ENCODE results near the gene GLUD1.
"Not testable (repeated sequence)": the region's sequence is repeated elsewhere in the genome, so short reads cannot be mapped to it uniquely, and the experiment has no call there.

The GLUD1 gene

DNA sequence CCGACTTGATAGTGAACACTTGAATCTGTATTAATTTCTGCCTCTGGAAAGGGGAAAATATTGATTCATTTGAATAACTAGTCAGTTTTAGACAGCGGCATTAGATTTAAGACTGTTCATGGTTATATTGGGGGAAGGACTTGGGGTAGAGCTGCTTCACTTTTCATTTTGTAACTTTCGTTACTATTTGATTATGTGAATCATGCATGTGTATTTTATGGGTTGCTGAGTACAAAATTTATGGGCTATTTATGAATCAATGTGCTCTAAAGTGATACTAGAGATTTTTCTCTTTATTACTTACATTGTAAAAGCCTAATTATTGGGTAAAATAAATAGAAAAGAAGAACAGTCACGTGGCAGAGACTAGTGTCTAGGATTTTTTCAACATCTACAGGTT lies 4.9 kb downstream of the GLUD1 start:
- DNase-seq: no peak

DNA sequence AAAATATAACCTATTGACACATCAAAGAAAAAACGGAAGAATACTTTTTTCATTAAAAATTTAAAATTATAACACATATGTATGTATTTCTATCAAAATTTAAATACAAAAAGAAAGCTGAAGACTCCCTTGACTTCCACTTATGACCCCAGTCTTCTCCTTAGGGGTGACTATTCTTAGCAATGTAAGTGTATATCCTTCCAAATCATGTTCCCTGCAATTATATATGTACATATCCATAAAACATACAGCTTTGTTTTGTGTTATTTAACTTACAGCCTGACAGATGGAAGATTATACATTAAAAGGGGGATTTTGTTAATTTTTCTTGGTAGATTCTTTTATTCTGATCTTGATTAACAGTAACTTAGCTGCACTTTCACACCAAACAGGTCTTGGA lies 9.1 kb downstream of the GLUD1 start:
- DNase-seq: no peak

DNA sequence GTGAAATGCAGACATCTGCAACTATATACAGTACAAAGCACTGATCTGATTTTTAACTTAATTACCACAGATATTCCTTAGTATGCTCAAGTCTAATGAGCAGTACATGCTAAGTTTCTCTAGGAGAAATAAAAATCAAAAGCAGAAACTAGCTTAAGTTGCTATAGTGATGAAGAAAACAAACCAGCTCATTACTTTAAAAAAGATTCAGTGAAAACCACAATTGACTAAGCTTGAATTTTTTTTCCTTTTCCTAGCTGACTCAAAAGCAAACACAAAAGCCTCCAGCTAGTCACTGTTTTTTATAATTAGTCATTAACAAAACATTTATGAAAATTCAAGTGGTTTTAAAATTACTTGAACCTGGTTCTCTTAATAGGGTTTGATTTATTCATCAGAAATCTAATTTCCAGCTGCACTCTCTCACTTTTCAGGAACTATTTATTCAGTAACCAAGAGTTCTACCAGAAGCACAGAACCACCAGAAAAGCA lies 10.3 kb downstream of the GLUD1 start:
- peak in 1 of 2 experiments; percentile 19 for DNase-seq

DNA sequence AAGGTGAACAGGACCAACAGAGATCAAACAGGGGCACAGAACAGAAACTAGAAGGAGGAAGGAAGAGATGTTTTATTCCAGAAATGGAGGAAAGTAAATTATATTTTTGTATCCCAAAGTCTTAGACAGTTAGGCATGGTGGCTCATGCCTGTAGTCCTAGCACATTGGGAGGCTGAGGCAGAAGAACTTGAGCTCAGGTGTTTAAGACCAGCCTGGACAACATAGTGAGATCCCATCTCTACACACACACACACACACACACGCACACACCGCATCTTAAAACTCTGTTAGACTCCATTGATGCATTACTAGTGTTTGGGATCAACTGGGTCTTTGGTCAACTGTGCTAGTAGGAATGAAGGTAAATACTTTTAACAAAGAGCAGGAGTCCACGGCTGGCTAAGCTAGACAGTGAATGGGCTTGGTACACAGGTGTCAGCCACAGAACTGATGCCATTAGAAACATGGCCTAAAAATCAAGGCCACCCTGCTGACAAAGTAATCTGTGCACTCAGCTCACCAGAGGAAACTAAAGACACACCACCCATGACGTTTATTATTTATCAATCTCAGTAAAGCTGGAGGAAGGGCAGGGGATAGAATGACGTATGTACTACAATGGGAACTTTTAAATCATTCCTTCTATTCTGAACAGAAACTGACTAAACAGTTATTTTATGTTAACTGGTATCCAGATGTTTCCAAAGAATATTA lies 10.9 kb downstream of the GLUD1 start:
- not testable (repeated sequence) for DNase-seq

DNA sequence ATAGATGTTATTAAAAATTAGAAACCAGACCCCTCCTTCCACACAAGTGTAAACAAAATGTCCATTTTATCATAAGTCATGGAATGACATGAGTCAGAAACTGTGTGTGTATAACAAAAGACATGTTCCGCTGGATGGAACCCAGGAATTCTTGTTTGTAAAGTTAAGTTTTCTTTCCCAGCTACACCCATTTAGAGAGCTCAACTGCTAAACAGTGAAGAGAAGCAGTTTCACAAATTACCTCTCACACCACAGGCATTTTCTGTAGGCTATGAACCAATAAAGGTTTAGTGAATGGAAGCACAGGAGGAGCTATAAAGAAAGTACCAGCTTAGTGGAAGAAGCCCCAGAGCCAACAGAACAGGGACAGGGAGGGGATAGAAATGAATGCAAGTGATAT lies 12.4 kb downstream of the GLUD1 start:
- not testable (repeated sequence) for DNase-seq

DNA sequence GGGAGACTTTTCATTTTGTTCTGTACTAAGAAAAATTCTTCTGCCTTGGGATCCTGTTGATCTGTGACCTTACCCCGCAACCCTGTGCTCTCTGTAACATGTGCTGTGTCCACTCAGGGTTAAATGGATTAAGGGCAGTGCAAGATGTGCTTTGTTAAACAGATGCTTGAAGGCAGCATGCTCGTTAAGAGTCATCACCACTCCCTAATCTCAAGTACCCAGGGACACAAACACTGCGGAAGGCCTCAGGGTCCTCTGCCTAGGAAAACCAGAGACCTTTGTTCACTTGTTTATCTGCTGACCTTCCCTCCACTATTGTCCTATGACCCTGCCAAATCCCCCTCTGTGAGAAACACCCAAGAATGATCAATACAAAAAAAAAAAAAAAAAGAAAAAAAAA lies 13.1 kb downstream of the GLUD1 start:
- DNase-seq: not testable (repeated sequence)

DNA sequence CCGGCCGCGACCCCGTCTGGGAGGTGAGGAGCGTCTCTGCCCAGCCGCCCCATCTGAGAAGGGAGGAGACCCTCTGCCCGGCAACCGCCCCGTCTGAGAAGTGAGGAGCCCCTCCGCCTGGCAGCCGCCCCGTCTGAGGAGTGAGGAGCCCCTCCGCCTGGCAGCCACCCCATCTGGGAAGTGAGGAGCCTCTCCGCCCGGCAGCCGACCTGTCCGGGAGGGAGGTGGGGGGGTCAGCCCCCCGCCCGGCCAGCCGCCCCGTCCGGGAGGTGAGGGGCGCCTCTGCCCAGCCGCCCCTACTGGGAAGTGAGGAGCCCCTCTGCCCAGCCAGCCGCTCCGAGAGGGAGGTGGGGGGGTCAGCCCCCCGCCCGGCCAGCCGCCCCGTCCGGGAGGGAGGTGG lies 14.0 kb downstream of the GLUD1 start:
- DNase-seq: not testable (repeated sequence)

DNA sequence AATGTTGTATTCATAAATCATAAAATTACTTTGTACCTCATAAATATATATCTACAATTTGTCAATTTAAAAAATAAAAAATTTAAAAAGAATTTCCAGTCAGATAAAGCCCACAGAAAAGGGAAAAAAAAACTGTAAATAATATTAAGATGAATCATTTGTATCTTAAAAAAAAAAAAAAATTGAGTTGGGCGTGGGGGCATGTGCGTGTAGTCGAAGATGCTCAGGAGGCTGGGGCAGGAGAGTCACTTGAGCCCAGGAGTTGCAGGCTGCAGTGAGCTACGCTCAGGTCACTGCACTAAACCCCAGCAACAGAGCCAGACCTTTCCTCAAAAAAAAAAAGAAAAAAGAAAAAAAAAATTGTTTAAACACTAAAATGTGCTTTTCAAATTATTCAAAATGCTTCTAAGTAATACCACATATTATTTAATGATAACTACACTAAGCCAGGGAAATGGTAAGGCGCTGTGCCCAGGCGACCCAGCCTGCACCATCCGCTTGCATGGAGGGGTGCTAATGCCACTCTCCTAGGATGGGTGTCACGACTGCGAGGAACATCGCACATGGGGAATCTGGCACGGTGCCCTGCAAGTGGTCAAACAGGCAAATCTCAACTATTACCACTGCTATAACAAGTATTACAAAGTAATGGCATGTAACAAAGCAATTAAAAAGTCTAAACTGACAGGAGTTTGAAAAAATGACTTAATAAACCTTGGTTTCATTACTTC lies 15.4 kb downstream of the GLUD1 start:
- DNase-seq: no peak

DNA sequence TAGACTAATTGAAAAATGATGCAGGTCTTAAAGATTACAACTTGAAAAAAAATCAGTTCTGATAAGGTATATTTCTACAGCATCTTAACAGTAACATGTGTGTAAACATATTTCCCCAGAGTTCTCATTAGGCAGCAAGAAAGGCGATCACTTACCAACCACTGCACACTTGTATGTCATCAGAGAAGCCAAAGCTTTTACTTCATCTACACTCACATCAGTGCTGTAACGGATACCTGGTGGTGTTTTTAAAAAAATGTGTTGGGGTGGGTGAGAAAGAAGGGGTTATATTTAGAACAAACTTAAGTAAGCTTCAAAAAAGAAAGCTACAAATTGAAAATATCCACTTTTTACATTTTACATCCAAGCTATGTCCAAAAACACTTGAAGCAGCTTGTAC lies 18.2 kb downstream of the GLUD1 start:
- DNase-seq: not testable (repeated sequence)

DNA sequence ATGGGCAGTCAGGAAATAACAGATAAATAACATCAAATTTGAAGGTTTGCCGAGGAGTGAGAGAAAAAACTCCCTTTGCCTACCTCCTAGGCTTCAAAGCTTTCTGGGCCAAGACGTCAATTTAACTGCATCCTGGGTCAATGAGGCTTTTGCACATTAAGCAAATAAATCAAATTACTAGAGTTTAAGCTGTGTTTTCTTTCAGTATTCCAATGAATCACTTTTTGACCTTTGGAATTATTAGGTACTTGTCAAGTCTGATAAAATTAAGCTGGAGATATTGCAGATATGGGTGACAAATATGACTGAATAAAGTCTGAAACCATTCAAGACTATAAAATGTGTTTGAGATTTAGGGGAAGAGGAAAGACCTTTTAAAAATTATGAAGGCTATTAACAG lies 22.2 kb downstream of the GLUD1 start:
- DNase-seq: no peak

DNA sequence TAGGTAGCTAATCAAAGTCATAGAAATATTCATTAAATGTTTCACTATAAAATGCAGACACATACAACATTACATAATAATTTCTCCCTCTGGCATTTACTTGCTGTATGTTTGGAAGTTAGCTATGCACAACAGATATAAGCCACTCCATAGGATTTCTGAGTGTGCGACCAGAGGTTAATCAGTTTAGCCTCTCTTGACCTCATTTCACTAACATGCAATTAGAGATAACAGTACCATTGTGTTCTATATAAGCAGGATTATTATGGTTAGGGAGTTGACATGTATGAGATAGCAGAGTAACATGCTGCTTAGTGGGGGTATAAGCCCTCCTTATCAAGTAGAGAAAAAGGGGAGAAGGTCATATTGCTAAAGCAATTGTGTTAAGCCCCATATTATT lies 26.4 kb downstream of the GLUD1 start:
- DNase-seq: no peak

DNA sequence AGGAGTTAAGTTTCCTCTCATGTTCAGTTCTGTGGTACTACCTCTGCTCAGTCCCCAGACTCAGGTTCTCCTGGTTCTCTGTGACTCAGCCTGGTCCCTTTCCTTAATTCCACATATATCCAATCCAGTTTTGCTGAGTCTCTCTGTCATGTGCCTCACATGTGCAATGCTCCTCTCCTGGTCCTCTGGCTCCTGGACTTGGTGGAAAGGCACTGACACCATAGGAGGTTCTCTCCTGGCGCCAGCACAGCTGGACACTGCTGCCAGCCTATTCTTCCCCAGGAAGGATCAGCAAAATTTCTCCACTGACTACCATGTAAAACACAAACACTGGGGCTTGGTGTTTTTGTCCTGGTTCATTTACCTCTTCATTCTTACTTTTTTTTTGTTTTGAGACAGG lies 27.8 kb downstream of the GLUD1 start:
- no peak for DNase-seq

DNA sequence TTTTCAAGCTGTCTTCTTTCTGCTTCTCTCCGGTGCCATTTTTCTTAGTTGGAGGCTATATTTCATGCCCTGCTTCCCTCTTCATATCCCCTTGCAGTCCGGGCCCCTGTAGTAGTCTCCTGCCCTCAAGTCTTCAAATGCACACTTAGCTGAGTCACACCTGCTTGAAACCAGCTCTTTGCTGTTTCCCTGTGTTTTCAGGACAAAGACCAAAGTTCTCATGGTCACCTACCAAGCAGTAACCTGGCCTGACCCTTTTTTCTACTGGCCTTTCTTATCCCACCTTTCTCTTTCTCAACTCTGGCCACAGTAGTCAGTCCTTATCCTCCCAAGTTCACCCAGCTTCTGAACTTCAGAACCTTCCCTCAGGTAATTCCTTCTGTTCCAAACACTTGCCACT lies 28.5 kb downstream of the GLUD1 start:
- no peak for DNase-seq

DNA sequence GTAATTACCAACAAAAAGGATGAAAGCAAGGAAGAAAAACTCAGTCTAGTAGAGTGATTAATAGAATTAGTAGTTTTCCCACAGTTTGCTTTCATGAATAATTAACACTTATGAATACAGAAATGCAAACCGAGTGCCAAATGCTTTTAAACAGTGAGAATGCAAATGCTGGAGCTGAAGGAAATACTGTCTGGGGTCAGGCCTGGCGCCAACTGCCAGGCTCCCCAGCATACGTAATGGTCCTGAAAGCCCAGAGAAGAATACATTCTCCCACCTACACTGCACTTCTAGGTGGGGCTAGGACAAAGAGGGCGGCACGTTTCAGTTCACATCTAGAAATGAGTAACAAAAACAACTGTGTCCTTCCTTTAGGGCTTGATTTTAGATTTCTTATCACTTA lies 30.0 kb downstream of the GLUD1 start:
- DNase-seq: no peak

DNA sequence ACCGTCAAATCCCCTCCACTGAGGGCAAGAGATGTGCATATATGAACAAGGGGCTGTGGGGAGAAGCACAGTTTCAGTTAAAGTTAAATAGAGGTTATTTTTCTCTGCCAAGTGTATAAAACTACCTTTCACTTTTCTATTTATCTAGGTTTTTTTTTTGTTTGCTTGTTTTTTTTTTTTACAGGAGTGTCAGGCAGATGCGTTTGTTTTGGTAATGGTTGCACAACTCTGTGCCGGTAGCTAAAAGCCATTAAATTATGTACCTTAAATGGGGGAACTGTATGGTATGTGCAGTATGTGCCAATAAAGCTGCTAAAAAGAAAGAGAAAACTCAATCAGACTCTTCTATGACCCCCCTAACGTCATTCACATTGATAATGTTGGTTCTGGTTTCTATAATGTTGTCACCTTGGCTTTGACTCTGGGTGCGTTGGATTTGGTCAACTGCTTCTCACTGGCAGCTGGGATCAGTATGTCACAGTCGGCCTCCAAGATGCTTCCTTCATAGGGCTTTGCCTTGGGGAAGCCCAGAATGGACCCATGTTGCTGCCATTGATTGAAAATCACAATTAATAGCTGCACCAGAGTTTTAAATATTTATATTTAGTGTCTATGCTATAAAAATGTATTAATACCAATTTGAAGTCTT lies 34.2 kb downstream of the GLUD1 start:
- no peak for DNase-seq

DNA sequence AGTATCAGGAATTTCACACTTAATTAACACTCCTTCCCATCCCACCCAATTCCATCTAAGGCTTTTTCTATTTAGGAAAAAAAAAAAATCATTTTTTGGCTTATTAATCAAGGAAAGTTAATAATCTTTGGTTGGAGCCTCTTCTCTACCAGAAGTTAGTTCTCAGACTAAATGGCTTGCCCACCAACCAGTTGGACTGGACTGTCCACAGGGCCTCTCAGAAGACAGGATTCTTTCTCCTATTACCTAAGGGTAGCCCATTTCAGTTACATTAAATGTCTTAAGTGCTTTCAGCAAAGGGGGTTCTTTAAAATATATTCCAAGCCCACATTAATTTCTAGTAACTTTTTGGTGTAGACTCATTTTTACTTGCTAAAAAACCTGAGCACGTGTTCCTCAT lies 35.2 kb downstream of the GLUD1 start:
- DNase-seq: no peak

DNA sequence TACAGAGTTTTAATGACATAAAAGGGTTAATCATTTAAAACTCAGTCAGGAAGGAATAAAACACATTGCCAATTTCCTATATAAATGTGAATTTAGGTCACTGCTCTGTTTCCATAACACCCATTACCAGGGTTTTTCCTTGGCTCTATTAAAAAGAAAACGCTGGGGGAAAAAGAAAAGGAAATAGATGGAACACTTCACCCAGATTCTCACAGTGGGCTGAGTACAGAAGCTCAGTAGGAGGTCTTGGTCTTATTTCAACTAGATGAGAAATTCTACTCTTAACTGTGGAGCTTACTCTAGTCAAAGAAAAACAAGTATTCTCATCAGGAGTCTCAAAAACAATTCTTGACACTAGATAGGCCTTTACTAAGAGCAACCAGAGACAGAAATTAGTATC lies 36.5 kb downstream of the GLUD1 start:
- no peak for DNase-seq

DNA sequence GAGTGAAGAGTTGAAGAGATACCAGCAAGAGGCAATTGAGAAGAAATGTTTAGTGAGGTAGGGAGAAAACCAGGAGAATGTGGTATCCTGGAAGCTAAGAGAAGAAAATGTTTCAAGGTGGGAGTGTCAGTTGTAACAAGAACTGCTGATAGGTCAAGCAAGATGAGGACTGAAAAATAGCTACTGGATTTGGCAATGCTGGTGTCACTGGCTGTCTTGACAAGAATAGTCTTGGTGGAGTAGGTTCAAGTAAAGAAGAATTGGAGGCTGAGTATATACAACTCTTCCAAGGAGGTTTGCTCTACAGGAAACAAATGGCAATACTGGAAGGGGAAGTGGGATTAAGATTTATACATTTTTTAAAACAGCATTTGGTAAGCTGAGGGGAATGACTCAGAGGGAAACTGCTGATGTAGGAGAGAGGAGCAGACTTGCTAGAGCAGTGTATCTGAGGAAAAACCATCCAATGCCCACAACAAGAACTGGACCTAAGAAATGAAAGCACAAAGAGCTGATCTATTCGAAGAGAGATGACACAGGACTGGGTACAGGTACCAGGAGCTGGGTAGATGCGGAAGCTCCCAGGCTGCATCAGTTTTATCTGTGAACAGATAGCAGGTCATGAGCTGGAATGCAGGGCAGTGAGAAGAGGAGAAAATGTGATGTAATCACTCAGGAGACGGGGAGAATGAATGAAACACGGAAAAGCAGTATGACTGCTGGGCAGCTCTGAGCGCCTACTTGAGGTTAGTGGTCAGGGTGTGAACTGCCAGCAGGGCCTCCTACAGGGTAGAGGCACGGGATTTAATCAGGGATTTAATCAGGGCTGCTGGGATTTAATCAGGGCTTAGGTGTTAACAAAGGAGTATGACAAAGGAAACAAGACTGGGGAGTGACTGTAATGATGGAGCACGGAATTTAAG lies 40.0 kb downstream of the GLUD1 start:
- DNase-seq: no peak

DNA sequence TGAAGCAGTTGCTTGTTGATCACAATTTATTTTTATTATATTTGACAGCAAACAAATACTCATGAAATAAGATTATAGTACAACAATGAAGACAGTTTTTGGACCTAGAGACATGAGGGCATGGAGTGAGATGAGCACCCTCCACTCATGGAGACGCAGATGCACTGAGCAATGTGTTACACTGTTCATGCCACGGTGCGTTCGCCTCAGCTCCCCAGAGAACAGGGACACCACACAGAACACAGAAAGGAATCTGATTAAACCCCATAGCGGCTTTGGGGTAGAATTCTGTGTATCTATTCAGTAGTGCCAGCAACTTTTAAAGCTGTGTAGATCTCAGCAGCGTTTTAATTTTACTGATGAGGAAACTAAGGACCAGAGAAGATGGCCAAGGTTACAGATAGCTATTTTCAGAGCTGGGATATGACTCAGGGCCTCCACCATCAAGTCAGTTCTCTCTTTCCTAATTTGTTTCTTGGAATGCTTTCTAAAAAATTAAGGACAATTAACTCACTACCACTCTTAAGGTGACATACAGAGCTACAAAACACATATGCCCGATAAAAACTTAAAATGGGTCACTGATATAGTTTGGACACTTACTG lies 41.0 kb downstream of the GLUD1 start:
- DNase-seq: no peak

DNA sequence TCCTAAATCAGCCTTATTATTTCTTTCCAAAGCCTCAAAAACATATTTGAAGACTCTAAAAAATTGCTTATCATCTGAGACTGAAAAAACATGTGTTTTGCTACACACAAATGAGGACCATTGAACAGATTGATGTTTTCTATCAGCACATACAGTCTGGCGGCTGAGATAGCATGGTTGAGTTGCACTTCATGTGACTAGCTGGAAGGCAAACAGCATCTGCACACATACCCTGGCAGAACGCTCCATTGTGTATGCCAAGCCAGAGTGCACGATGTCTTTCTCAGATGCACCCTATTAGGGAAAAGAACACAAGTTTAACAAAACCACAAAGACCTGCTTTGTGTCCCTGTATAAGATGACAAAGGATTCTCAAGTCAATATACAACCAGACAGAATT lies 41.5 kb downstream of the GLUD1 start:
- DNase-seq: no peak

DNA sequence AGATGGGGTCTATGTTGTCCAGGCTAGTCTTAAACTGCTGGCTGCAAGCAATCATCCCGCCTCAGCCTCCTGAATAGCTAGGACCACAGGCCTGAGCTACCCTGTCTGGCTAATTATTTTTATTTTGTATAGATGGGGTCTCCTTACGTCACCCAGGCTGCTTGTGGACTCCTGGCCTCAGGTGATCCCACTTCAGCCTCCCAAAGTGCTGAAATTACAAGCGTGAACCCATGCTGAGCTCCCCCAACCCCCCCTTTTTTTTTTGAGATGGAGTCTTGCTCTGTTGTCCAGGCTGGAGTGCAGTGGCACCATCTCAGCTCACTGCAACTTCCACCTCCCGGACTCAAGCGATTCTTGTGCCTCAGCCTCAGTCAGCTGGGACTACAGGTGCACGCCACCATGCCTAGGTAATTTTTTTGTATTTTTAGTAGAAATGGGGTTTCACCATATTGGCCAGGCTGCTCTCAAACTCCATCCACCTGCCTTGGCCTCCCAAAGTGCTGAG lies 49.2 kb downstream of the GLUD1 start:
- no peak for DNase-seq

DNA sequence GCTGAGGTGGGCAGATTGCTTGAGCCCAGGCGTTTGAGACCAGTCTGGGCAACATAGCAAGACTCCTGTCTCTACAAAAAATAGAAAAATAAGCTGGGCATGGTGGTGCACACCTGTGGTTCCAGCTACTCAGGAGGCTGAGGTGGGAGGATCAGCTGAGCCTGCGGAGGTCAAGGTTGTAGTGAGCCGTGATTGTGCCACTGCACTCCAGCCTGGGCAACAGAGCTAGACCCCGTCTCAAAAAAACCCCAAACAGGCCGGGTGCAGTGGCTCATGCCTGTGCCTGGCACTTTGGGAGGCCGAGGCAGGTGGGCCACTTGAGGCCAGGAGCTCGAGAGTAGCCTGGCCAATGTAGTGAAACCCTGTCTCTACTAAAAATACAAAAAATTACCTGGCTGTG lies 51.1 kb downstream of the GLUD1 start:
- DNase-seq: not testable (repeated sequence)

Data from SW 1271 (cell line).